Posterior cingulate gyrus (tissue), 11 donors: ENCODE data around the gene CACYBP.

Experiments used
- DNase-seq, 10 donors: peaks; one replicate each; pipeline versions ENCODE4 v3.0.0 to v3.0.0-alpha.2; 2020 to 2021; ENCODE audit warnings: mixed read lengths in 3 of 10
- intact Hi-C: fragments of 100-400 bp; cut with DNase I; formaldehyde crosslinking; loops from one replicate; pipeline ENCODE4 v1.15.1; 2023

CACYBP gene

GRCh38 chr1:175045519-175045918 is 45.8 kb downstream of the CACYBP start:
- no peak for DNase-seq
- intact Hi-C loops = no loop called here

GRCh38 chr1:175050992-175051391 is 51.2 kb downstream of the CACYBP start:
- DNase-seq = no peak
- intact Hi-C loops = no loop called here

GRCh38 chr1:175054736-175055135 is 55.0 kb downstream of the CACYBP start:
- no peak for DNase-seq
- intact Hi-C loops = no loop called here
